Thyroid gland (tissue), 4 donors: ENCODE data around the gene ADGRF1. TPM values are rescaled to one million over a fixed set of nuclear protein-coding genes. Genes with fewer than 3 reads are reported as not detected.

Experiments used
- DNase-seq, 2 donors: peaks; one replicate each; pipeline ENCODE4 v3.0.0-alpha.2; 2019
- H3K27ac ChIP-seq, 3 donors: fragments of 200-600 bp; sonication (generic); 1 replicate in 2 of 3; 2 replicates in 1 of 3; pipeline ENCODE4 v1.5.1; 2016 to 2019; ENCODE audit warnings: mild to moderate bottlenecking in 1 of 3, moderate library complexity in 1 of 3
- H3K27me3 ChIP-seq: fragments of 200-600 bp; sonication (generic); one replicate; pipeline ENCODE4 v1.5.1; 2019
- H3K36me3 ChIP-seq, 2 donors: fragments of 200-600 bp; sonication (generic); one replicate each; pipeline ENCODE4 v1.5.1; 2016 to 2019
- H3K4me1 ChIP-seq, 2 donors: fragments of 200-600 bp; sonication (generic); one replicate each; pipeline ENCODE4 v1.5.1; 2017 to 2019
- H3K4me3 ChIP-seq, 3 donors: fragments of 200-600 bp; sonication (generic); replicated peaks in 1 of 3; 1 replicate in 2 of 3; 2 replicates in 1 of 3; pipeline ENCODE4 v1.5.1; 2016; ENCODE audit warnings: mild to moderate bottlenecking in 1 of 3
- H3K9me3 ChIP-seq: fragments of 200-600 bp; sonication (generic); one replicate; pipeline ENCODE4 v1.5.1; 2017
- POLR2A ChIP-seq, 2 donors: fragments of 450-650 bp; IDR thresholded peaks; one replicate each; pipeline ENCODE4 v1.6.1; 2017; ENCODE audit warnings: antibody characterized with exemption in 2 of 2, mild to moderate bottlenecking in 2 of 2, moderate library complexity in 1 of 2
- WGBS, 2 donors: methylation state at CpG; one replicate each; pipeline ENCODE4 v1.1.5; 2017; 5-methylcytosine and 5-hydroxymethylcytosine counted together
- intact Hi-C: fragments of 100-400 bp; cut with DNase I; formaldehyde crosslinking; loops from one replicate; pipeline ENCODE4 v1.15.1; 2023
- total RNA-seq, 4 donors: library from RNA; depleted of rRNA; stranded (reverse); fragments of >200 nt; gene quantifications; one replicate each; pipeline ENCODE4 v1.2.3, GENCODE V29; 2016
- TF ChIP-seq, protein P1 (sequence below), 6 experiments: fragments of 200-600 bp in 3 of 6; fragments of 450-650 bp in 3 of 6; sonication (generic) in 3 of 6; IDR thresholded peaks; one replicate each; pipeline ENCODE4 v1.5.1; 2016 to 2019; ENCODE audit warnings: antibody characterized with exemption in 6 of 6, mild to moderate bottlenecking in 2 of 6, inconsistent platforms in 1 of 6, moderate library complexity in 1 of 6

ADGRF1 gene
- total RNA-seq, 4 donors from 2014 or later, result 15.1 to 36.2 (median 19.3) TPM

DNA sequence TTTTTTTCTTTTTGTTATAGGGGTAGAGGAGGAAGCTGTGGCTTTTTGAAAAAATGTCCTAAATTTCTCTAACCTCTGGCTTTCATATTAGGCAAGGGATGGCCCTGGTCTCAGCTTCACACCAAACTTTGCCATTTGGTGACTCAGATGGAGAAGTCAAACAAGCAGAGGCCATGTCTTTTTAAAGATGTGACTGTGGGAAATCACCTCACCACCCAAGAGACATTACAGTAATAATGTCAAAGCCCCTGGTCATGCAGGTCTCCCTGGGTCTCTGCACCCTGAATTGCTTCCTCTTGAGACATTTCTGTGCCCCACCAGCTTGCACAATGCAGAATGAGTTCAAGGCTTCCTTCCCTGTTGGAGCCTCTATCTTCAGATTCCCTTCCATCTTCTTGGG, 80.9 kb downstream of the ADGRF1 start:
- no peak for DNase-seq
- H3K36me3 ChIP-seq, result no peaks in the 10 kb centered on the region
- intact Hi-C loops, result no loop called here
- no peaks in the 10 kb centered on the region for H3K27me3 ChIP-seq
- TF ChIP-seq, protein P1, sequence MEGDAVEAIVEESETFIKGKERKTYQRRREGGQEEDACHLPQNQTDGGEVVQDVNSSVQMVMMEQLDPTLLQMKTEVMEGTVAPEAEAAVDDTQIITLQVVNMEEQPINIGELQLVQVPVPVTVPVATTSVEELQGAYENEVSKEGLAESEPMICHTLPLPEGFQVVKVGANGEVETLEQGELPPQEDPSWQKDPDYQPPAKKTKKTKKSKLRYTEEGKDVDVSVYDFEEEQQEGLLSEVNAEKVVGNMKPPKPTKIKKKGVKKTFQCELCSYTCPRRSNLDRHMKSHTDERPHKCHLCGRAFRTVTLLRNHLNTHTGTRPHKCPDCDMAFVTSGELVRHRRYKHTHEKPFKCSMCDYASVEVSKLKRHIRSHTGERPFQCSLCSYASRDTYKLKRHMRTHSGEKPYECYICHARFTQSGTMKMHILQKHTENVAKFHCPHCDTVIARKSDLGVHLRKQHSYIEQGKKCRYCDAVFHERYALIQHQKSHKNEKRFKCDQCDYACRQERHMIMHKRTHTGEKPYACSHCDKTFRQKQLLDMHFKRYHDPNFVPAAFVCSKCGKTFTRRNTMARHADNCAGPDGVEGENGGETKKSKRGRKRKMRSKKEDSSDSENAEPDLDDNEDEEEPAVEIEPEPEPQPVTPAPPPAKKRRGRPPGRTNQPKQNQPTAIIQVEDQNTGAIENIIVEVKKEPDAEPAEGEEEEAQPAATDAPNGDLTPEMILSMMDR (IDR thresholded peaks at IDR 0.05), result no peak
- TF ChIP-seq POLR2A (IDR thresholded peaks at IDR 0.05), result no peak
- H3K4me1 ChIP-seq, result no peaks in the 10 kb centered on the region
- no peak overlapping the region for H3K4me3 ChIP-seq
- H3K27ac ChIP-seq, result no peak overlapping the region
- H3K9me3 ChIP-seq, result no peaks in the 10 kb centered on the region

DNA sequence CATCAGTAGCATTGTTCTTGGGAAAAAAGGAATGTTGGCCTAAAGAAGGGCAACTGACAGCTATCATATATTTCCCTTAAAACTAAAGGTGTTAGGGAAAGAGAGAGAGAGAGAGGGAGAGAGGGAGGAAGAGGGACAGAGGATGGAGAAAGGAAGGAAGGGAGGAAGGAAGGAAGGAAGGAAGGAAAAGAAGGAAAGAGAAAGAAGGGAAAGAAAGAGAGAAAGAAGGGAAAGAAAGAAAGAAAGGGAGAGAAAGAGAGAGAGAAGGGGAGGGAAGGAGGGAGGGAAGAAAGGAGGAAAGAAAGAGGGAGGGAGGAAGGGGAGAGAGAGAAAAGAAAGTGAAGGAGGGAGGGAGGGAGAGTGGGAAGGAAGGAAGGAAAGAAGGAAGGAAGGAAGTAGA, 82.7 kb downstream of the ADGRF1 start:
- no peak overlapping the region for H3K4me3 ChIP-seq
- intact Hi-C loops, result no loop called here
- no peaks in the 10 kb centered on the region for H3K9me3 ChIP-seq

DNA sequence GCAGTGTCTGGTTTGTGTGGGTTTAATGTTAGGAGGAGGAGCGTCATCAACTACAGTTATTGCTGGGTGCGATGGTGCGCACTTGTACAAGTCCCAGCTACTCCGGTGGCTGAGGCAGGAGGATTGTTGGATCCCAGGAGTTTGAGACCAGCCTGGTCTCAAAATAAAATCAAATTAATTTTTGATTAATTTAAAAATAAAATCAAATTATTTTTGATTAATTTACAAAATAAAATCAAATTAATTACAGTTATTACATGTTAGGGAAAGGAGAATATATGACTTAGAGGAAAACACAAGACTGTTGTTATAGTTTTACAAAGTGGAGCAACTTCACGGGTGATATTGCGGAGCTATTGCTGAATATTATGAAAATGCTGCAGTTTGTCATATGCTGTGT, 85.7 kb downstream of the ADGRF1 start:
- TF ChIP-seq, protein P1 (IDR thresholded peaks at IDR 0.05), result no peak
- no peak for TF ChIP-seq POLR2A (IDR thresholded peaks at IDR 0.05)

More for the DNA sequence above, 82.7 kb downstream of the ADGRF1 start:
- DNase-seq, result no peak
- Histone ChIP-seq H3K27ac (no peak overlapping the region), H3K4me1 (peaks cover 5 to 12% of the 10 kb centered on the region in 2 donors), H3K36me3 (no peaks in the 10 kb centered on the region), H3K27me3 (no peaks in the 10 kb centered on the region)
- no peak for TF ChIP-seq POLR2A (IDR thresholded peaks at IDR 0.05)
- TF ChIP-seq, protein P1 (IDR thresholded peaks at IDR 0.05), result no peak

DNA sequence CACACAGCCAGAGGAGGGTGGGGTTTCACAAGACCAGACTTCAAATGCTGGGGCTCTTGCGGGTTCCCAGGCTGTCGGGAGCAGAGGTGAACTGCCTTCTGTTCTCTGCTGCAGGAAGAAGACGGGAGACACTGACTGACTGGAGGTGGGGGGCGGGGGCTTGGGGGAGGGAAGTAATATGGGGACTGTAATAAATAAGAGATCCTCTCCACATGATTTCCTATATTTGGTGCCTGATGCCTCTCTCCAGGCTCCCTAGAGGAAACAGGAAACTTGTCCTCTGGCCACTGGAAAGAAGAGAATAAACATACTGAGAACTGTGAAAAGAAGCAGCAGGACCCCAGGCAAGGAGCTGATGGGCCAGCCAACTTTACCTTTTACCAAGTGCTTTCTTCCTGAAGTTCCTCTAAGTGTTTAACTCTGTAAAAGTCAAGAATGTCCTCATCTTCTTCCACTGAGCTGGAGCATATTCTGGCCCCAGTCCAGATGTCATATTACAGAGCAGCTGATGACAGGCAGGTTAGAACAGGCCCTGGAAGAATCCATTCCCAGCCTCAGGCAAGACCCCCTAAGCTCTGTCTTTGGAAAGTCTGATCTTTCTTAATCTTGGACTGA, 87.2 kb downstream of the ADGRF1 start:
- 60 to 70% methylated on average over 4 of the region's 4 CpGs for WGBS, 2 donors
- no peaks in the 10 kb centered on the region for H3K9me3 ChIP-seq
- no peaks in the 10 kb centered on the region for H3K27me3 ChIP-seq
- peak; percentile 16 to 17 for DNase-seq
- TF ChIP-seq, protein P1 (IDR thresholded peaks at IDR 0.05), result no peak
- no peak for TF ChIP-seq POLR2A (IDR thresholded peaks at IDR 0.05)
- peak overlapping the region; percentile 20 to 50 (median 24) for H3K27ac ChIP-seq
- intact Hi-C loops, result no loop called here
- H3K4me1 ChIP-seq, result peaks cover 5 to 24% of the 10 kb centered on the region in 2 donors
- no peaks in the 10 kb centered on the region for H3K36me3 ChIP-seq
- no peak overlapping the region for H3K4me3 ChIP-seq

More for the DNA sequence above, 85.7 kb downstream of the ADGRF1 start:
- peaks cover 5 to 12% of the 10 kb centered on the region in 2 donors for H3K4me1 ChIP-seq
- 97 to 98% methylated on average over 6 of the region's 6 CpGs for WGBS, 2 donors
- no peaks in the 10 kb centered on the region for H3K27me3 ChIP-seq
- DNase-seq, result no peak
- intact Hi-C loops, result no loop called here
- H3K9me3 ChIP-seq, result no peaks in the 10 kb centered on the region
- H3K27ac ChIP-seq, result no peak overlapping the region
- H3K4me3 ChIP-seq, result no peak overlapping the region
- H3K36me3 ChIP-seq, result no peaks in the 10 kb centered on the region

DNA sequence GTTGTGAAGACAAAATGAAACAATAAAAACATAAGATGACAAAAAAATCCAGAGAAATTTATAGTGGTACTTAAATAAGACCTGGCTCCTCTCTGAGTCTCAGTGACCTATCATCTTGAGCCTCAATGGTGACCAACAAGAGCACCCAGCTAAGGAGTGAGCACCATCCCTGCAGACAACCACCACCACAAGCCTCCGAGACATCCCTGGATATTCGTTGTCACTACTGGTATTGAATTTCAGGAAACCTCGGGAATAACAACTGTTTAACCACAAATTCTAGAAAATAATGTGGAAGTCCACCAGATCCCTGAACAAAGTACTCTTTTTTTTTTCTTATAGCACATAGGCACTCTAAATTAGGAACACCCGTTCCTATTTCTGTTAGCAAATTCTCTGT, 88.2 kb downstream of the ADGRF1 start:
- intact Hi-C loops, result no loop called here
- Histone ChIP-seq H3K9me3 (no peaks in the 10 kb centered on the region), H3K27me3 (no peaks in the 10 kb centered on the region), H3K36me3 (no peaks in the 10 kb centered on the region), H3K4me3 (no peak overlapping the region), H3K27ac (peak overlapping the region in 2 of 3 donors; percentile 31 to 42), H3K4me1 (peaks cover 5 to 25% of the 10 kb centered on the region in 2 donors)
- WGBS, 2 donors, result 74 to 75% methylated on average over 4 of the region's 4 CpGs
- no peak for DNase-seq
- TF ChIP-seq, protein P1 (IDR thresholded peaks at IDR 0.05), result no peak
- no peak for TF ChIP-seq POLR2A (IDR thresholded peaks at IDR 0.05)
